Measurements from ENCODE around the gene DOCK4. TPM values are rescaled to one million over a fixed set of nuclear protein-coding genes. Genes with fewer than 3 reads are reported as not detected.

DOCK4 gene
- total and polyA plus RNA-seq, 3 donors from 2014 or later: 5.4 to 17.1 (median 12.4) TPM

- TF ChIP-seq POLR2A (IDR thresholded peaks at IDR 0.05) (no peak), CTCF (IDR thresholded peaks at IDR 0.05) (no peak)
- no peak for DNase-seq
- Histone ChIP-seq H3K27me3 (no peaks in the 10 kb centered on the region), H3K27ac (no peak overlapping the region), H3K4me1 (no peaks in the 10 kb centered on the region), H3K36me3 (ENCODE audit: low read depth, missing control alignments) (no peaks in the 10 kb centered on the region), H3K4me3 (no peak overlapping the region), H3K9me3 (no peaks in the 10 kb centered on the region)
- intact Hi-C loops (cut with DNase I; ENCODE audit: low total_unique reads): no loop called here
- 71 to 81% methylated on average over 3 of the region's 3 CpGs for whole genome bisulfite sequencing, 2 donors
Observed at GRCh38 chr7:111931016-111931517, 275.1 kb downstream of the DOCK4 start.

- DNase-seq: no peak
- Histone ChIP-seq H3K36me3 (ENCODE audit: low read depth, missing control alignments) (no peaks in the 10 kb centered on the region), H3K4me1 (no peaks in the 10 kb centered on the region), H3K27ac (no peak overlapping the region), H3K9me3 (no peaks in the 10 kb centered on the region), H3K4me3 (no peak overlapping the region), H3K27me3 (no peaks in the 10 kb centered on the region)
- intact Hi-C loops (cut with DNase I; ENCODE audit: low total_unique reads): no loop called here
- TF ChIP-seq POLR2A (IDR thresholded peaks at IDR 0.05): no peak
- TF ChIP-seq CTCF (IDR thresholded peaks at IDR 0.05): no peak
Observed at GRCh38 chr7:111929264-111929663, 276.9 kb downstream of the DOCK4 start.

- WGBS, 2 donors: 86% methylated on average over 4 of the region's 4 CpGs
- TF ChIP-seq CTCF (IDR thresholded peaks at IDR 0.05) (no peak), POLR2A (IDR thresholded peaks at IDR 0.05) (no peak)
Observed at GRCh38 chr7:111927353-111928019, 278.7 kb downstream of the DOCK4 start.

GRCh38 chr7:111920329-111920728 is 285.9 kb downstream of the DOCK4 start:
- TF ChIP-seq CTCF (IDR thresholded peaks at IDR 0.05) (no peak), POLR2A (IDR thresholded peaks at IDR 0.05) (no peak)
- intact Hi-C loops (cut with DNase I; ENCODE audit: low total_unique reads): no loop called here
- Histone ChIP-seq H3K27me3 (no peaks in the 10 kb centered on the region), H3K27ac (no peak overlapping the region), H3K36me3 (ENCODE audit: low read depth, missing control alignments) (no peaks in the 10 kb centered on the region), H3K9me3 (no peaks in the 10 kb centered on the region), H3K4me3 (no peak overlapping the region), H3K4me1 (no peaks in the 10 kb centered on the region)
- no peak for DNase-seq
- 74 to 80% methylated on average over 1 of the region's 1 CpG for WGBS, 2 donors

More at GRCh38 chr7:111927353-111928019, 278.7 kb downstream of the DOCK4 start:
- Histone ChIP-seq H3K4me3 (no peak overlapping the region), H3K27me3 (no peaks in the 10 kb centered on the region), H3K27ac (no peak overlapping the region), H3K36me3 (ENCODE audit: low read depth, missing control alignments) (no peaks in the 10 kb centered on the region), H3K9me3 (no peaks in the 10 kb centered on the region), H3K4me1 (no peaks in the 10 kb centered on the region)
- intact Hi-C loops (cut with DNase I; ENCODE audit: low total_unique reads): no loop called here
- no peak for DNase-seq

- Histone ChIP-seq H3K27ac (no peak overlapping the region), H3K4me1 (no peaks in the 10 kb centered on the region), H3K9me3 (no peaks in the 10 kb centered on the region), H3K36me3 (ENCODE audit: low read depth, missing control alignments) (no peaks in the 10 kb centered on the region), H3K4me3 (no peak overlapping the region), H3K27me3 (no peaks in the 10 kb centered on the region)
- TF ChIP-seq CTCF (IDR thresholded peaks at IDR 0.05) (no peak), POLR2A (IDR thresholded peaks at IDR 0.05) (no peak)
- intact Hi-C loops (cut with DNase I; ENCODE audit: low total_unique reads): no loop called here
- no peak for DNase-seq
- 83 to 86% methylated on average over 5 of the region's 5 CpGs for WGBS, 2 donors
Observed at GRCh38 chr7:111919631-111920179, 286.5 kb downstream of the DOCK4 start.

All from testis (tissue), 3 donors.